MG63 (cell line): ENCODE measurements around the gene CLSTN1. TPM values are rescaled to one million over a fixed set of nuclear protein-coding genes. Genes with fewer than 3 reads are reported as not detected.
"Not testable (repeated sequence)": the region's sequence is repeated elsewhere in the genome, so short reads cannot be mapped to it uniquely, and the experiment has no call there.

ENCODE experiments used
- DNase-seq: peaks from one replicate; pipeline ENCODE4 v3.0.0-alpha.2; 2020
- H3K27me3 ChIP-seq: fragments of 250-450 bp; sonication (Bioruptor Pico); 2 replicates; pipeline ENCODE4 v1.5.1; 2020; ENCODE audit warnings: mild to moderate bottlenecking, moderate library complexity
- H3K36me3 ChIP-seq: fragments of 250-450 bp; sonication (Bioruptor Pico); 2 replicates; pipeline ENCODE4 v1.5.1; 2020; ENCODE audit warnings: mild to moderate bottlenecking, moderate library complexity
- H3K4me3 ChIP-seq: fragments of 250-450 bp; sonication (Bioruptor Pico); 2 replicates; pipeline ENCODE4 v1.5.1; 2020; ENCODE audit warnings: mild to moderate bottlenecking, moderate library complexity
- H3K9me3 ChIP-seq: fragments of 250-450 bp; sonication (Bioruptor Pico); 2 replicates; pipeline ENCODE4 v1.5.1; 2020; ENCODE audit warnings: mild to moderate bottlenecking, moderate library complexity
- total RNA-seq: library from RNA; depleted of rRNA; stranded (reverse); fragments of >200 nt; shearing (Covaris generic); gene quantifications from 2 replicates; pipeline ENCODE4 v1.2.3, GENCODE V29; 2014; ENCODE audit warnings: low replicate concordance

CLSTN1 gene
- total RNA-seq, 1 experiment from 2014 or later, result 43.6 TPM

DNA sequence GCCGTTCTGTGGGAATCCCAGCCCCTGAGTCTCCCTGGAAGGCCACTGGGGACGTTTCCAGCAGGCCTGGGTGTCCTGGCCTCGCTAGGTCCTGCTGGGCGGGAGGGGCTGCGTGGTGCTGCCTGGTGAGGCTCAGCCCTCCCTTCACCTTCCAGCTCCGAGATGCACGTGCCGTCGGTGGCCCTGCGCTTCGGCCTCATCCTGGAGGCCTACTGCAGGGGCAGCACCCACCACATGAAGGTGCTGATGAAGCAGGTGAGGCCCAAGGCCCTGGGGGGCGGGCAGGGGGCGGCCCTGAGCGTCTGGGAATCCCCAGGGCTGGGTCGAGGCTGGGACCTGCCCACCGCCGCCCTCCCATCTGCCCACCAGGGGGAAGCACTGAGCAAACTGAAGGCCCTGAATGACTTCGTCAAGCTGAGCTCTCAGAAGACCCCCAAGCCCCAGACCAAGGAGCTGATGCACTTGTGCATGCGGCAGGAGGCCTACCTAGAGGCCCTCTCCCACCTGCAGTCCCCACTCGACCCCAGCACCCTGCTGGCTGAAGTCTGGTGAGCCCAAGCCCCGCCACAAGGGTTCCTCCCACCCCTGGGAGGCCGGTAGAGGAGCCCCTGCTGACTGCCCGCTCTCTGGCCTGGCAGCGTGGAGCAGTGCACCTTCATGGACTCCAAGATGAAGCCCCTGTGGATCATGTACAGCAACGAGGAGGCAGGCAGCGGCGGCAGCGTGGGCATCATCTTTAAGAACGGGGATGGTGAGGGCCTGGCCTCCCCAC, 102.0 kb downstream of the CLSTN1 start:
- peak; percentile 14 for DNase-seq
- Histone ChIP-seq H3K4me3 (no peak overlapping the region), H3K36me3 (no peaks in the 10 kb centered on the region)

DNA sequence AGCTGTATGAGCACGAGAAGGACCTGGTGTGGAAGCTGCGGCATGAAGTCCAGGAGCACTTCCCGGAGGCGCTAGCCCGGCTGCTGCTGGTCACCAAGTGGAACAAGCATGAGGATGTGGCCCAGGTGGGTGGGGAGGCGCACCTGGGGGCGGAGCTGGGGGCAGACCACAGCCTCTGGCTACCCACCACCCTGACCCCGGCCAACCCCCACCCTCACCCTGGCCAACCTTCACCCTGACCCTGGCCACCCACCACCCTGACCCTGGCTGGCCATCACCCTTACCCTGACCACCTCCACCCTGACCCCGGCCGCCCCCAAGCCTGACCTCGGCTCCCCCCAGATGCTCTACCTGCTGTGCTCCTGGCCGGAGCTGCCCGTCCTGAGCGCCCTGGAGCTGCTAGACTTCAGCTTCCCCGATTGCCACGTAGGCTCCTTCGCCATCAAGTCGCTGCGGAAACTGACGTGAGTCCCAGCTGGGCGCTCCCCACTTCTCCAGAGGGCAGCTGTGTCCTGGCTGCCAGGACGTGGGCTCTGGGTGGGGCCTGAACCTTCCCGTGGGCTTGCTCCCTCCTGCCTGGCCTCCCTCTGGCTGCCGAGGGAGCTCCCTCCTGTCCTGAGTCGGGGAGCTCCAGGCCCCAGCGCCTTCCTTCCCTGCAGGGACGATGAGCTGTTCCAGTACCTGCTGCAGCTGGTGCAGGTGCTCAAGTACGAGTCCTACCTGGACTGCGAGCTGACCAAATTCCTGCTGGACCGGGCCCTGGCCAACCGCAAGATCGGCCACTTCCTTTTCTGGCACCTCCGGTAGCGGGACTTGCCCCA, 102.8 kb downstream of the CLSTN1 start:
- Histone ChIP-seq H3K27me3 (no peaks in the 10 kb centered on the region), H3K9me3 (no peaks in the 10 kb centered on the region), H3K4me3 (no peak overlapping the region), H3K36me3 (no peaks in the 10 kb centered on the region)
- no peak for DNase-seq

More for the DNA sequence above, 102.0 kb downstream of the CLSTN1 start:
- Histone ChIP-seq H3K27me3 (no peaks in the 10 kb centered on the region), H3K9me3 (no peaks in the 10 kb centered on the region)

DNA sequence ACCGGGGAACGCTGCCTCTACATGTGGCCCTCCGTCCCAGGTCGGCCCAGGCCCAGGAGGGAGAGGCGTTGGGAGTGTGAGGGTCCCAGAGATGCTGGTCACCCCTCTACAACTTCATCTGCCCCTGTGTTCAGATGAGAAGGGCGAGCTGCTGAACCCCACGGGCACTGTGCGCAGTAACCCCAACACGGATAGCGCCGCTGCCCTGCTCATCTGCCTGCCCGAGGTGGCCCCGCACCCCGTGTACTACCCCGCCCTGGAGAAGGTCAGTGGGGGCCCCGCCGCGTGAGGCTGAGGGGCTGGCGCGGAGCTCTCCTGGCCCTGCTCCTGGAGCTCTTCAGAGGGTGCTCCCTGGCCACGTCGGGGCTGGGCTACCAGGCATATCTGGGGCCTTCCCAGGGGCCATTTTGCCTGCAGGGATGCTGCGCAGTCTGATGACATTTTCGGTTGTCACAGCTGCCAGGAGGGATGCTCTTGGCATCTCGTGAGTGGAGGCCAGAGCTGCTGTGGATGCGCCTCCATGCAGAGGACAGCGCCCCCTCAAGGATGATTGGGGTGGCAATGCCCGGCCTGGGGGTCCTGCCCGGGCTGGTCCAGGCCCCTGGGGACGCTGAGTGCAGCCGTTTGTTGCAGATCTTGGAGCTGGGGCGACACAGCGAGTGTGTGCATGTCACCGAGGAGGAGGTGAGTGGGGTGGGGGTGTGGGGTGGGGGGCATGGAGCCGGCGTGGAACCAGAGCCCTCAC, 103.6 kb downstream of the CLSTN1 start:
- Histone ChIP-seq H3K9me3 (no peaks in the 10 kb centered on the region), H3K27me3 (no peaks in the 10 kb centered on the region), H3K36me3 (no peaks in the 10 kb centered on the region), H3K4me3 (no peak overlapping the region)
- no peak for DNase-seq

DNA sequence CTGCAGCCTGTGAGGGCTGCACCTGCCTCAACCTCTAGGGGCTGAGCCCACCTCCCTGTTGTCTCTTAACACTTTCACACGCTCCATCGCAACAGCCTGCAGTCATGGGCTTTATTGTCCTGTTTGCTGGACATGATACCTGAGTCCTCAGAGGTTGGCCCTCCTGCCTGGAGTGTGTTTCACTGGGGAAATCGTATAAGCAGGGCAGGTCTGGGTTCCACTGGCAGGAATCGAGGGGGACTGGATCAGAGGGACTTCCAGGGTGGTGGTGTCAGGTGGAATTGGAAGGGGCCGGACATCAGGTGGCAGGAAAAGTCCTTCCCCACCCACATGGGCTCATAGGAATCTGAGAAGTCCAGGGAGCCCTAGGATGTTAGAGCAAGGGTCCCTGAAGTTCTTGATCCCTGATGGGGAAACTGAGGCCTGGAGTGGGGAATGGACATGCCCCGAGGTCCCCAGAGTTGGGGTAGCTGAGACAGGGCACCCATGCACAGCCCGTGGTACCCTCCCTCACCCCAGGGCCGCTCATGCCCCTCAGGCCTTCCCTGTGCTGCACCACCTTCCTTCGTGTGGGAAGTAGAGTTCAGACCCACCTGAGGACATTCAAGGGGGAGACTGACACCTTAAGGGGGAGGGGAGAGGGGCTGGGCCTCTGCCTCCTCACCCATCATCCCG, 105.6 kb downstream of the CLSTN1 start:
- DNase-seq, result no peak
- no peaks in the 10 kb centered on the region for H3K9me3 ChIP-seq
- no peaks in the 10 kb centered on the region for H3K36me3 ChIP-seq
- no peak overlapping the region for H3K4me3 ChIP-seq
- H3K27me3 ChIP-seq, result no peaks in the 10 kb centered on the region

DNA sequence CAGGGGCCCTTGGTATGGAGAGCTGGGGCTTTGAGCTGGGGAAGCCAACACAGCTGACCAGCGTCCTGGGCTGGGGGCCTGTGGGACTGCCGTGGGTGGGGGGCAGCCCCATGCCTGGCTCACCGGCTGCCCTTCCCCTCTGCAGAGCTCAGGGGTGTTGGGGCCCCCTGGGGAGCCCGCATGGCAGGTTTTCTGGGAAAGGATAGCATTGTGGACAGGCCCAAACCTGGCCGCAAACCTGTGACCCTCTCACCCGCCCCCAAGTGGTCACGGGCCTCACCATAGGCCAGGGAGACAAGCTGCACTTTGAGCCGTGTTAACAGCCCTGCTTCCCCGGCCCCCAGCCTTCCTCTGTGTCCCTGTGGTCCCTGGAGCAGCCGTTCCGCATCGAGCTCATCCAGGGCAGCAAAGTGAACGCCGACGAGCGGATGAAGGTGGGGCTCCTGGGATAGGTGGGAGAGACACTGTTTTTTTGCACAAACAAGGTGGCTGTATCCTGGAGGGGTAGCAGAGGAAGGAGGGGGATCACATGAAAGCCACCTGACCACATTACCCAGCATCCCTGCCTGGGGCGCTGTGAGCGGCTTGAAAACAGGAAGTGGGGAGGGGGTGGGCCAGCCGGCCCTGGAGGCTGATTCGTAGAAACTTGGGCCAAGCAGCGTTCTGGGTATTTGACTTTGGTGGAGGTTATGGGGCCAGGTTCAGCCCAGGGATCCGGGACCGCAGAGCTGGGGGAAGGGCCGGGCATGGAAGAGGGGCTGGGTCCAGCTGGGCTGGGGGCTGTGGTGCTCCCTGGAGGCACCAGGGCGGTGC, 106.4 kb downstream of the CLSTN1 start:
- no peak for DNase-seq
- Histone ChIP-seq H3K4me3 (no peak overlapping the region), H3K9me3 (no peaks in the 10 kb centered on the region), H3K36me3 (no peaks in the 10 kb centered on the region), H3K27me3 (no peaks in the 10 kb centered on the region)

DNA sequence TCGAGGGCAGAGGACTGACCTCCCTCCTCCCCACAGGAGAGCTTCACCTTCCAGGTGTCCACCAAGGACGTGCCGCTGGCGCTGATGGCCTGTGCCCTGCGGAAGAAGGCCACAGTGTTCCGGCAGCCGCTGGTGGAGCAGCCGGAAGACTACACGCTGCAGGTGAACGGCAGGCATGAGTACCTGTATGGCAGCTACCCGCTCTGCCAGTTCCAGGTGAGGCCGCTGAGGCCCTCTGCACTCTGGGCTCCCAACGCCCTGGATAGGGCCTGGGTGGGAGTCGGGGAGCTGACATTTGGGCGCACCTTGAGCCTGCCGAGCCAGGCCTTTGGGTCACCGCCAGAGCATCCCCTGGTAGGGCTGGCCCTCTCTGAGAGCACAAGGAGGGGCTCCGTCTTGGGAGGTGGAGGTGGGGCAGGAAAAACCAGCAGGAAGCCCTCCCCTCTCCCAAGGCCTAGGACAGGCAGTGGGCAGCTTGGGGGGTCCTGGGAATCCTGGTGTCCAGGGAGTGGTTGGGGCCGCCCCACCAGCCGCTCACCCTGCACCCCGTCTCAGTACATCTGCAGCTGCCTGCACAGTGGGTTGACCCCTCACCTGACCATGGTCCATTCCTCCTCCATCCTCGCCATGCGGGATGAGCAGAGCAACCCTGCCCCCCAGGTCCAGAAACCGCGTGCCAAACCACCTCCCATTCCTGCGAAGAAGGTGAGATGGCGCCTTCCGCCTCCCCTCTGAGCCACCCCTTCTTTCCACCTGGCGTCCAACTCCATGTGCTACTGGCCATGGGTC, 107.2 kb downstream of the CLSTN1 start:
- no peak overlapping the region for H3K4me3 ChIP-seq

DNA sequence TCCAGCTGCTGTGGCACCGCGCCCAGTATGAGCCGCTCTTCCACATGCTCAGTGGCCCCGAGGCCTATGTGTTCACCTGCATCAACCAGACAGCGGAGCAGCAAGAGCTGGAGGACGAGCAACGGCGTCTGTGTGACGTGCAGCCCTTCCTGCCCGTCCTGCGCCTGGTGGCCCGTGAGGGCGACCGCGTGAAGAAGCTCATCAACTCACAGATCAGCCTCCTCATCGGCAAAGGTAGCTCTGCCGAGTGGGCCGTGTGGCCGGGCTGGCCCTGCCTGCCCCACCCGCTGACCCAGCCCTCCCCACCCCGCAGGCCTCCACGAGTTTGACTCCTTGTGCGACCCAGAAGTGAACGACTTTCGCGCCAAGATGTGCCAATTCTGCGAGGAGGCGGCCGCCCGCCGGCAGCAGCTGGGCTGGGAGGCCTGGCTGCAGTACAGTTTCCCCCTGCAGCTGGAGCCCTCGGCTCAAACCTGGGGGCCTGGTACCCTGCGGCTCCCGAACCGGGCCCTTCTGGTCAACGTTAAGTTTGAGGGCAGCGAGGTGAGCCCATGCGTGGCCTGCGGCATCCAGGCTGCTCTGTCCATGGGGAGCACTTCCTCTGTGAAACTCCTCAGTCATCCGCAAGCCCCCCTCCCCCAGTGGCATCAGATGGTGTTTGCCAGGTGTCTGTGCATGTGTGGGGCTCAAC, 108.1 kb downstream of the CLSTN1 start:
- H3K4me3 ChIP-seq, result no peak overlapping the region
- no peaks in the 10 kb centered on the region for H3K9me3 ChIP-seq
- no peaks in the 10 kb centered on the region for H3K27me3 ChIP-seq
- no peak for DNase-seq
- no peaks in the 10 kb centered on the region for H3K36me3 ChIP-seq

More for the DNA sequence above, 107.2 kb downstream of the CLSTN1 start:
- Histone ChIP-seq H3K27me3 (no peaks in the 10 kb centered on the region), H3K9me3 (no peaks in the 10 kb centered on the region), H3K36me3 (no peaks in the 10 kb centered on the region)
- DNase-seq, result no peak

DNA sequence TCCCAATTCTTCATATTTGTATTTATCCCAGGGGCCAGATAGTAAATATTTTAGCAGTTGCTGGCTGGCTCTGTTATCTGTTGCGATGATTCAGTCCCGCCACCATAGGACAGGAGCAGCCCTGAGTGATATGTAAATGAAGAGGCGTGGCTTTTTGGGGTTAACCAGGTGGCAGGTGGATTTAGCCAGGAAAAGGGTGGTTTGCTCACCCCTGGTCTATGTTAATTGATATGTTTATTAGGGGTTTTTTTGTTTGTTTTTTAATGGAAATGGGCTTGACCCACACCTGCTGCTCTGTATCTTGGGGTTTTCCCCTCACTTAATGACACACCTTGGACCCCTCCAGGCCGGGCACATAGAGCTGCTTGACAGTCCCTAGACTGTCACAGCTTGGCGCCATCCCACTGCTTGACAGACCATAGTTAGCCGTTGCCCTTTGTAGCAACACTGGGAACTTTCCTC, 109.5 kb downstream of the CLSTN1 start:
- Histone ChIP-seq H3K9me3 (no peaks in the 10 kb centered on the region), H3K36me3 (no peaks in the 10 kb centered on the region), H3K27me3 (no peaks in the 10 kb centered on the region), H3K4me3 (no peak overlapping the region)
- no peak for DNase-seq

DNA sequence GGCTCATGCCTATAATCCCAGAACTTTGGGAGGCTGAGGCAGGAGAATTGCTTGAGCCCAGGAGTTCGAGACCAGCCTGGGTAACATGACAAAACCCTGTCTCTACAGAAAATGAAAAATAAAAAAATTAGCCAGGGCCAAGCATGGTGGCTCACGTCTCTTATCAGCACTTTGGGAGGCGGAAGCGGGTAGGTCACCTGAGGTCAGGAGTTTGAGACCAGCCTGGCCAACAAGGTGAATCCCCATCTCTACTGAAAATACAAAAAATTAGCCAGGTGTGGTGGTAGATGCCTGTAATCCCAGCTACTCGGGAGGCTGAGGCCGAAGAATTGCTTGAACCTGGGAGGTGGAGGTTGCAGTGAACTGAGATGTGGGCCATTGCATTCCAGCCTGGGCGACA, 111.0 kb downstream of the CLSTN1 start:
- H3K9me3 ChIP-seq, H3K36me3 ChIP-seq, H3K4me3 ChIP-seq, DNase-seq, H3K27me3 ChIP-seq: not testable (repeated sequence)

DNA sequence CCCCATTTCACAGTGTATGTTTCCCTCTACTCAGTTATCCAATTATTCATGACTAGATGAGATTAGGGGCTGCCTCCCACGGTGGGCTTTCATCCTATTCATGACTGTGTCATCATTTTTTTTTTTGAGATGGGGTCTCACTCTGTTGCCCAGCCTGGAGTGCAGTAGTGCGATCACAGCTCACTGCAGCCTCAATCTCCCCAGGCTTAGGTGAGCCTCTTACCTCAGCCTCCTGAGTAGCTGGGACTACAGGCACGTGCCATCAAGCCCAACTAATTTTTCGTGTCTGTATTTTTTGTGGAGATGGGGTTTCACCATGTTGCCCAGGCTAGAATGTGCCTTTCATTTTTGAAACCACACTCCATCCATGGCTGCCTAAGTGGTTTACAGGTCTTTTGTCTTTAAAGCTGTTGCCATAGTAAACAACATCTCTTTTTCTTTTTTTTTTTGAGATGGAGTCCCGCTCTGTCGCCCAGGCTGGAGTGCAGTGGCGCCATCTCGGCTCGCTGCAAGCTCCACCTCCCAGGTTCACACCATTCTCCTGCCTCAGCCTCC, 112.2 kb downstream of the CLSTN1 start:
- DNase-seq, result no peak
- Histone ChIP-seq H3K9me3 (no peaks in the 10 kb centered on the region), H3K27me3 (no peaks in the 10 kb centered on the region), H3K4me3 (no peak overlapping the region), H3K36me3 (no peaks in the 10 kb centered on the region)

DNA sequence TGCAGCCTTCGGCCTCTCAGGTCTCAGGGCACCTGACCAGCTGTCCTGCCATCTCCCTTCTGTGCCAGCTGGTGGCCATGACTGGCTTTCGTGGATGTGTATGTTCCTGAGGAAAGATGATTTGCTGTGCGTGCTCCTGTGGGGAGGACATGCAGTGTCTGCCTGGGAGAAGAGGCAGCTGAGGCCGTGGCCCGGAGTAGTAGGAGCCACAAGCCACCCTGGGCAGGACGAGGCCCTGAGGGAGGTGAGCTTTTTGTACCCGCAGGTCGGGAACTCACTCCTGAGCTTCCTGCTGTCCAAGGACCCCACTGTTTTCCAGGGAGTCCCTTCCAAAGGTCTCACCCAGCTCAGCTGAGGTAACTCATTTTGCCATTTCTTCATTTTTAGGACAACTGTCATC, 113.7 kb downstream of the CLSTN1 start:
- Histone ChIP-seq H3K36me3 (no peaks in the 10 kb centered on the region), H3K4me3 (no peak overlapping the region), H3K9me3 (no peaks in the 10 kb centered on the region), H3K27me3 (no peaks in the 10 kb centered on the region)
- DNase-seq, result no peak

DNA sequence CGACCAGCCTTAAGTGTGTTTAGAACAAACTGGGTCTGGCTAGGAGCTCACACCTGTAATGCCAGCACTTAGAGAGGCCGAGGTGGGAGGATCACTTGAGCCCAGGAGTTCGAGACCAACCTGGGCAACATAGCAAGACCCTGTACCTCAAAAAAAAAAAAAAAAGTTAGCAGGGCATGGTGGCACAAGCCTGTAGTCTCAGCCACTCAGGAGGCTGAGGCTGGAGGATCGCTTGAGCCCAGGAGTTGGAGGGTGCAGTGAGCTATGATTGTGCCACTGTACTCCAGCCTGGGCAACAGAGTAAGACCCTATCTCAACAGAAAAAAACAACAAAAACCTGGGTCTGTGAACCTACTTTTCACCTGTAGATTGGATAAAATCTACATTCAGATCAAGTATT, 117.6 kb downstream of the CLSTN1 start:
- no peaks in the 10 kb centered on the region for H3K9me3 ChIP-seq
- no peaks in the 10 kb centered on the region for H3K36me3 ChIP-seq
- H3K4me3 ChIP-seq, result no peak overlapping the region
- DNase-seq, result no peak
- no peaks in the 10 kb centered on the region for H3K27me3 ChIP-seq

DNA sequence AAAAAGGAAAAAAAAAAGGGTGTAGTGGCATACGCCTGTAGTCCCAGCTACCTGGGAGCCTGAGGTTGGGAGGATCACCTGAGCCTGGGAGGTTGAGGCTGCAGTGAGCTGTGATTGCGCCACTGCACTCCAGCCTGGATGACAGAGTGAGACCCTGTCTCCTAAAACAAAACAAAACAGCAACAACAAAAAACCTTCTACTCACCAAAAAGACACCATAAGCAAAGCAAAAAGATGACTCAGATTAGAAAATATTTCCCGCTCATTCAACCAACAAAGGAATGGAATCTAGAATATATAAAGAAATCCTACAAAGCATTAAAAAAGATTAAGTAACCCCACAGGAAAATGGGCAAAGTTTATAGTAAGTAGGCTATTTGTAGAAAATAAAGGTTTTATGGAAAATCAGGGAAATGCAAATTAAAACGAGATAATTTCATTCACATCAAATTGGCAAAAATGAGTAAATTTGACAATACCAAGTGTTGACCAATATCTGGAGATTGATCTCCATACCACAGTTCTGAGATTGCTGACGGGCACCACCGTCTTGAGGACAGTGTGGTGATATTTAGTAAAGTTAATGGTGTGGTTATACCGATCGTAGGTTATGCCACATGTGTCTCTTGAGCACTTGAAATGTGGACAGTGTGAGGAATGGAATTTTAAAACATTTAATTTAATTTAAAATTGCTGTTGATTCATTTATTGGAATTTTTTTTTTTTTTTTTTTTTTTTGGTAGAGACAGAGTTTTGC, 118.2 kb downstream of the CLSTN1 start:
- Histone ChIP-seq H3K36me3 (no peaks in the 10 kb centered on the region), H3K4me3 (no peak overlapping the region), H3K9me3 (no peaks in the 10 kb centered on the region), H3K27me3 (no peaks in the 10 kb centered on the region)
- DNase-seq, result peak; percentile 23

DNA sequence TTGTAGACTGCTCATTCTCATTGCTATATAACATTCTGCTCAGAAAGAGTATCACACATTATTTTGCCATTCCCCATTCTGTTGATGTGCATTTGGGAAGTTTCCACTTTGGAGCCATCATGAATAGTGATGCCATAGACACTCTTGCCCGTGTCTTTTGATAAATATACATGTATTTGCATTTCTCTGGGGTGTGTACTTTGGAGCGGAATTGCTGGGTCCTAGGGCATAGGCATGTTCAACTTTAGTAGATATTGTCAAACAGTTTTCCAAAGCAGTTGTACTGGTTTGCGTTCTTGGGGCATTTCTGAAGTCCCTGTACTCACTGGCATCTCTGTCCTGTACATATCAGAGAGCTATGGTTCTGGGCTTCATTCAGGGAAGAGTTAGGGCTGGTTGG, 120.1 kb downstream of the CLSTN1 start:
- no peaks in the 10 kb centered on the region for H3K36me3 ChIP-seq
- H3K4me3 ChIP-seq, result no peak overlapping the region
- DNase-seq, result no peak
- H3K9me3 ChIP-seq, result no peaks in the 10 kb centered on the region
- H3K27me3 ChIP-seq, result no peaks in the 10 kb centered on the region
